Occipital lobe (tissue), 2 donors: ENCODE data around the gene MUC20. TPM values are rescaled to one million over a fixed set of nuclear protein-coding genes. Genes with fewer than 3 reads are reported as not detected.
"Not testable (repeated sequence)": the region's sequence is repeated elsewhere in the genome, so short reads cannot be mapped to it uniquely, and the experiment has no call there.

ENCODE experiments used
- DNase-seq: peaks from one replicate; lab custom pipeline; 2025; lab: John Stamatoyannopoulos, UW
- total RNA-seq: library from RNA; depleted of rRNA; stranded (reverse); fragments of >200 nt; gene quantifications from one replicate; pipeline ENCODE4 v1.2.3, GENCODE V29; 2014

MUC20 gene
- total RNA-seq, 1 donor from 2014 or later = 1.9 TPM

GRCh38 chr3:195729476-195730251 lies 8.9 kb downstream of the MUC20 start:
- DNase-seq = no peak

GRCh38 chr3:195731356-195731905 lies 10.7 kb downstream of the MUC20 start:
- DNase-seq = no peak

DNA sequence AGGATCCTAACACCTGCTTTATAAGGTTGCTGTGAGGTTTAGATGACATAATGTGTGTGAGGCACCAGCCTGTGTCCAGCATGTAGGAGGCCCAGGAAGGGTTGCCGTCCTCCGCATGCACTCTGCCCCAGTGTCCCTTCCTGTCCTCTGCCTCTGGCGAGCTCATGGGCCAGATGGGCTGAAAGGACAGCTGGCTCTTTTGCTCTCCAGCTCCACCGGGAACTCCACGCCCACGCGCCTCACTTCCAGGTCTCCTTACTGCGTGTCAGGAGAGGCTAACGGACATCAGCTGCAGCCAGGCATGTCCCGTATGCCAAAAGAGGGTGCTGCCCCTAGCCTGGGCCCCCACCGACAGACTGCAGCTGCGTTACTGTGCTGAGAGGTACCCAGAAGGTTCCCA lies 12.2 kb downstream of the MUC20 start:
- DNase-seq = no peak

DNA sequence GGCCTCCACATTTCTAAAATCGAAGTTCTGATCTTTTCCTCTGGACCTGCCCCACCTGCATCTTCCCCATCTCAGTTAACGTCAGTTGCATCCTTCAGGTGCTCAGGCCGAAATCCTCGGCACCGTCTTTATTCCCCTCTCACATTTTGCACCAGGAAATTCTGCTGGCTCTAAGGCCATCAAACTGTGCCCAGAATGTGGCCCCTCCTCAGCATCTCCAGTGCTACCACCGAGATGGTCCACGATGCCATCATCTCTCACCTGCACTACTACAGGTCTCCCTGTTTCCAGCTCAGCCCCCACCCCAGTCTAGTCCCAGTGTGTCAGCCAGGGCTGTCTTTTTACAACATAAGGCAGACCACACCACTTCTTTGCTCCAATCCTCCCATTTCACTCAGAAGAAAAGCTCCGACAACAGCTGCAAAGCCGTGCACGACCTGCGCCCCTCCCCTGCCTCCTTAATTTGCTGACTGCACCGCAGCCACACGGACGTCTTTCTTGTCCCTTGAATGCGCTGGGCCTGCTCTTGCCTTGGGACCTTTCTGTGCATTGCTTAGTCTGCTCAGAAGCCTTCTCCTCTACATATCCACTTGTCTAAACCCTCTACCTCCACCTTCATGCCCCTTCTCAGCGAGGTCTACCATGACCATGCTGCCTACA lies 14.4 kb downstream of the MUC20 start:
- DNase-seq = no peak

GRCh38 chr3:195736866-195737490 lies 16.2 kb downstream of the MUC20 start:
- no peak for DNase-seq

DNA sequence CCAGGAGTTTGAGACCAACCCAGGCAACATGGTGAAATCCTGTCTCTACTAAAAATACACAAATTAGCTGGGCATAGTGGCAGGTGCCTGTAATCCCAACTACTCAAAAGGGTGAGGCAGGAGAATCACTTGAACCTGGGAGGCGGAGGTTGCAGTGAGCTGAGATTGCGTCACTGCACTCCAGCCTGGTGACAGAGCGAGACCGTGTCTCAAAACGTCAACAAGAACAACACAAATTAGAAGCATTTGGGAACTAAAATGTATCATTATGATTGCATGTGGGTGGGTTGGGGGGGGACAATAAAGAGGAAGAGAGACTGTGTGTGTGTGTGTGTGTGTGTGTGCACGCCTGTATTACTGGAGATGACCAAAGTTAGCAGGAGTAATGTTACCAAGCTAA lies 17.0 kb downstream of the MUC20 start:
- not testable (repeated sequence) for DNase-seq

DNA sequence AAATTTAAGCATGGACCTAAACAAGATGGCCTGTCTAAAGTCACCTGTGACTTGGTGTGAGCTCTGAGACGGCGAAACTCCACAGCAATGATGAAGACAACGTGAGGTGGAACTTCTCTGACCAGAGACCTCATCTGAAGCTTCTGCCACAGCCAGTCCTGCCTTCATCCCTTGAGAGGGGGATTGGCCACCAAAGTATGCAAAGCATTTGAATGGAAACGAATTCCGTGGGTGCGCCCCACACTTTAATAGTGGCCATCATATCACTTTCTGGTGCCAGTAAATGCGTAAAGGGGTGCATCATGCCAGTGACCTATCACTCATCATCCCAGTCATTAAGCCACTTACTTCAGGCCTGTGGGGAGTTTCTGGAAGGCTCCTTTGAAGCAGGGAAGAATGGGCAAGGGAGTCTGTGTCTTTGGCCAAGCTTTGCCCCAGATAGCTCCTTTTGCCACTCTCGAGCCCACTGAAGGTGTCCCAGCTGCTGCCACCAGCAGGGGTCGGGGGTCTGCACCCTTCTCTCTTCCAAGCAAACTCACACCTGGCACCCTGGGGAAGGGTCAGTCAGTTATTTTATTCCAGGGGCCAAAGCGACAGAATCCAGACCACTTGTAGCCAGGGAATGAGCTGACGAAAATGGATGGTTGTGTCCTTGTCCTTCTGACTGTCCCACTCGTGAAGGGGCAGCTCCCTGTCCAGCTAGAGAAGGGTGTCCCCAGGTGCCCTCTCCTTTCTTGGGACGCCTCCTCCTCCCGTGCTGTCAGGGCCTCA lies 17.7 kb downstream of the MUC20 start:
- DNase-seq = no peak

DNA sequence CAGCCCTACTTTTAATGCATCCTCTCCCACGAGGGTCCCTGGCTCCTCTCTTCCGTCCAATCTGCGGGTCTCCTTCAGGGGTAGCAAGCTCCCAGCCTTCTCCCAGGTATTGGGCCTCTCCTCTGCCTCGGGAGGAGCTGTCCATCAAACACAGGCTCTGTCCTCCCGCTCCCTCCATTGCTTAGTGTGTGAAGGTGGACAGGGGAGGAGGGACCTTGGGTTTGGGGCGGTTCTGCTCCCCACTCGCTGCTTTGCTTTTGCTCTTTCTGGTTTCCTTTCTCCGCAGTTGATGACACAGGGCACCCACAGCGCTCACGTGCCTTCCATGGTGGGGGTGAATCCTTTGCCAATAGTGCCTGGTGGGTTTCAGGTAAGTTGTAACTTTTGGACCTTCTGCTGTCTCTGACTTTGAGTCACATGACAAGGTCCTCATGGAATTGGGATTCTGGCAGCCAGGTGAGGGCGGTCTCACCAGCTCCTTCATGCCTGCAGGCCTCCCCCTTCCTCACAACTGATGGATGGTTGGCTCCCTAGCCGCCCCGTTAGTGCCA lies 18.9 kb downstream of the MUC20 start:
- no peak for DNase-seq

DNA sequence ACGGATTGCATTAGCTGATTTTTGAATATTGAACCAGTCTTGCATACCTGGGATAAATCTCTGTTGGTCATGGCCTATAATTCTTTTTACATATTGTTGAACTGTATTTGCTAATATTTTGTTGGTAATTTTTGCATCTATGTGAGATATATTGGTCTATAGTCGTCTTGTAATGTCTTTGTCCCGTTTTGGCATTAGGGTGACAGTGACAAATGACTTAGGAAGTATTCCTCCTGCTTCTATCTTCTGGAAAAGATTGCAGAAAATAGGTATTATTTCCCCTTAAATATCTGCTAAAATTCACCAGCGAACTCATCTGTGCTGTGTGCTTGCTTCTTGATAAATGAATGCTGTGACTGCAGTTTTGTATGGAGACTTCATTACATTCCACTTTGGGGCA lies 23.7 kb downstream of the MUC20 start:
- DNase-seq = no peak

DNA sequence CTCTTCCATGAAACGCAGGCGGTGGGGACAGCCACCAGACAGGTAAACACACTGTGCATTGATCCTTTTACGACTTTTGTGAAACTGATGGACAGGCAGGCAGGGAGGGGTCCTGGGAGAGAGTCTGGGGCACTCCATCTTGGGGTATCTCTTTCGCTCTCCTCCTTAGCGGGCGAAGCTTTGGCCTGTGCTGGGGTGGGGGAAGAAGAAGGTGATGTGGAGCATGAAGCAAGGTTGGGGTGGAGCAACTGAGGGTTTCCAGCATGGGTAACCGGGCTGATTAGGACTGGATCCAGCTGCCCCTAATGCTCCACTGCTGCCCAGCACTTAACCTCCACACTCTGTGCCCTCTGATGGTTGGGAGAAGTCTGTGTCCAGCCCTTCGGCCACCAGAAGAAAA lies 25.6 kb downstream of the MUC20 start:
- no peak for DNase-seq

DNA sequence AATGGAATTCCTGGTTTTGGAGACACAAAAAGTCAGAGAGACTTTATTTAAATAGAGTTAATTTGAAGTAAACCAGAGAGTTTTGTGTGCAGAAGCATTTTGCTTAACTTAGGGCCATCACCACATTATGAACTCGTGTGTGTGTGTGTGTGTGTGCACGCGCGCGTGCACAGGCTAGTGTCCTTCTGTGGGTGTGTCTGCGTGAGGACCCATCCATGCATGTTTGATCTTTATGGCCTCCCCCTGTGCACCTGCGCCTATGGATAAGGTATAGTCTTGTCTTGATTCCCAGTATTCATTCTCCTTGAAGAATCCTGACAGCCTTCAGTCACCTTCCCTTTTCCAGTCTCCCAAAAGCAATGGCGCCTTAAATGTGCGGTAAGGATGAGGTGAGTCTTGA lies 26.0 kb downstream of the MUC20 start:
- no peak for DNase-seq

DNA sequence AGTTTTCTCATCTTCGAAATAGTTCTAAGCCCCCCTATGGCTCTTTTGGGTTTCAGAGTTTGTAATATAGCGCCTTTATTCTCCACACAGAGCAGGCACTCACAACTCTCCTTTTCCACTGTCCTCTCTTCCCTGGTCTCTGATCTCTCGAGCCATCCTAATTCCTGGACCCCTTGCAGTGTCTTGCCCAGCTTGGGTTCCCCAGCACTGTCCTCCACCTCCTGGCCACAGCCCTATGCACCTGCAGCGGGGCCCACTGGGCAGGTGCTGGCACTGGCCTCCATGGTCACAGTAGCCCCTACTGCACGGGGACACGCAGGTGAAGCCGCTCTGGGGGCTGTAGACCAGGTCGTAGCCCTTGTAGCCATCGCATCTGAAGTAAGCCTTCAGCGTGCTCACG lies 27.9 kb downstream of the MUC20 start:
- DNase-seq = no peak

DNA sequence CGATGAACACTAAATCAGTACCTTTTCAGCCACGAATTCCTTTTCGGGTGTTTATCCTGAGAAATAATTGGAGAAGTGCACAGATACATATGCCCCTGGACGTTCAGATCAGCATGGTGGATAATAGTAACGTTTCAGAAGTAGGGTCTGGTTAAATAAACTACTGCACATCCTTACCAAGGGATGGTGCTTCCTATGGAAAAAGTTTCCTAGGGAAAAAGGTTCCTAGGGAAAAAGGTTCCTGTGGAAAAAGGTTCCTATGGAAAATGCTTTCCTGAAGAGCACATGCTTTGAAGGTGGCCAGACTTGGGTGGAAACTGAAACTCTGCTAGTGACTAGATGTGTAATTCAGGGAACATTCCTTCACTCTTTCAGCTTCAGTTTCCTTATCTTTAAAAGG lies 28.3 kb downstream of the MUC20 start:
- DNase-seq = not testable (repeated sequence)

GRCh38 chr3:195750797-195751520 lies 30.2 kb downstream of the MUC20 start:
- no peak for DNase-seq

GRCh38 chr3:195751560-195751959 lies 30.8 kb downstream of the MUC20 start:
- no peak for DNase-seq

DNA sequence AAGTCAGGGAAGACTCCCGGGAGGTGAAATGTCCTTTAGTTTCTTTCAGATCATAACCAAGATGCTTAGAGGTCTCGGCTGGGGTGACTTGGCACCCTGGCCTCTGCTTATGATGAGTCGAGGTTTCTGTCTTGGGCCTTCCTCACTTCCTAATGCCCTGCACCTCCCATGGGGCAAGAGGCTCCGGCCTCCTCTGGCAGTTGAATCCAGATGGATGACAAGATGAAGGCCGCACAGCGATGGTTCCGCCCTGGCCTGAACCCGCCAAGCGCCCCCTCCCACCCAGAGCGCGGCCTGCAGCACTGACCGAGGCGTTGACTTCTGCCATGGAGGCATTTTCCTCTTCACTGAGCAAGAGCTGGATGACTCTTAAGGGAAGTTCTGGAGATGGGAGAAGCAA lies 31.3 kb downstream of the MUC20 start:
- DNase-seq = no peak

GRCh38 chr3:195752546-195753331 lies 32.0 kb downstream of the MUC20 start:
- DNase-seq = no peak

GRCh38 chr3:195753581-195753980 lies 32.8 kb downstream of the MUC20 start:
- DNase-seq = no peak

- no peak for DNase-seq
Observed at GRCh38 chr3:195754141-195754540, 33.4 kb downstream of the MUC20 start.

DNA sequence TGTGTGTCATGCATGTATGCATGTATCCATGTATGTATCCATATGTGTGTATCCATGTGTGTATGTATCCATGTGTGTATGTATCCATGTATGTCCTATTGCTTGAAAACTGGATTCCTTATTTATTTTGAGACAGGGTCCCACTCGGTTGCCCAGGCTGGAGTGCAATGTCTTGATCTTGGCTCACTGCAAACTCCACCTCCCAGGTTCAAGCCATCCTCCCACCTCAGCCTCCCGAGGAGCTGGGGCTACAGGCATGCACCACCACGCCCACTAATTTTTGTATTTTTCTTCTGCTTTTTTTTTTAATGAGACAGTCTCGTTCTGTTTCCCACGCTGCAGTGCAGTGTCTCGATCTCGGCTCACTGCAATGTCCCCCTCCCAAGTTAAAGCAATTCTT lies 34.1 kb downstream of the MUC20 start:
- no peak for DNase-seq
